Measurements from ENCODE around the gene SDK1. TPM values are rescaled to one million over a fixed set of nuclear protein-coding genes. Genes with fewer than 3 reads are reported as not detected.

Gene SDK1
- total RNA-seq, 4 donors from 2014 or later = 1.2 to 1.8 (median 1.5) TPM

DNA sequence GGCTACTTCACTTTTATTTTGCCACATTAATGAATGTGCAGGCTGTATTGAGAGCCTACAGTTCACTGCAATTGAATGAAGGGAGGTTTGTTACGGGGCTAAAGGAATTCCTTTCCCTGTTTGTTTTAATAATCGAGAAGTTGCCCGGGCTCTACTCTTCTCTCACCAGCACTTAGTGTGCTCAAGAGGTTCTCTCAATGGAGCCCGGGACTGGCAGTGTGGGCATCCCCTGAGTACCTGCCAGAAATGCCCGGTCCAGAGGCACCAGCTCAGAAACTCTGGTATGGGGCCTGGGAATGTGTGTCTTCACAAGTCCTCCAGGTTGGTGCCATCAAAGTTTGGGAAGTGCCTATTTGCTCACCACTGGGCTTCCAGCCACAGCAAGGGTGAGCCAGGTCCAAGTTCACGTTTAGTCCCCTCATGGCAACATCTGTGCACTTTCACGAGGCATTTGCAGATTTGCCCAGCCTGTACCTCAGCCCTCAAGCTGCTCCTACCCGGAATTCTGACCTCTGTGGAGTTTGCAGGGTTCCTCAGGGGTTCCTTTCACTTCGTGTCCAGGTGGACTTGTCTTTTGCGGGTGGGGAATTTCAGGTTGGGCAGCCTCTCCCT is 622.4 kb downstream of the SDK1 start:
- no peaks in the 10 kb centered on the region for H3K27me3 ChIP-seq
- no peak overlapping the region for H3K4me3 ChIP-seq
- no peak overlapping the region for H3K27ac ChIP-seq
- intact Hi-C loops (cut with DNase I; ENCODE audit: low total_unique reads) = no loop called here
- TF ChIP-seq, protein P1, sequence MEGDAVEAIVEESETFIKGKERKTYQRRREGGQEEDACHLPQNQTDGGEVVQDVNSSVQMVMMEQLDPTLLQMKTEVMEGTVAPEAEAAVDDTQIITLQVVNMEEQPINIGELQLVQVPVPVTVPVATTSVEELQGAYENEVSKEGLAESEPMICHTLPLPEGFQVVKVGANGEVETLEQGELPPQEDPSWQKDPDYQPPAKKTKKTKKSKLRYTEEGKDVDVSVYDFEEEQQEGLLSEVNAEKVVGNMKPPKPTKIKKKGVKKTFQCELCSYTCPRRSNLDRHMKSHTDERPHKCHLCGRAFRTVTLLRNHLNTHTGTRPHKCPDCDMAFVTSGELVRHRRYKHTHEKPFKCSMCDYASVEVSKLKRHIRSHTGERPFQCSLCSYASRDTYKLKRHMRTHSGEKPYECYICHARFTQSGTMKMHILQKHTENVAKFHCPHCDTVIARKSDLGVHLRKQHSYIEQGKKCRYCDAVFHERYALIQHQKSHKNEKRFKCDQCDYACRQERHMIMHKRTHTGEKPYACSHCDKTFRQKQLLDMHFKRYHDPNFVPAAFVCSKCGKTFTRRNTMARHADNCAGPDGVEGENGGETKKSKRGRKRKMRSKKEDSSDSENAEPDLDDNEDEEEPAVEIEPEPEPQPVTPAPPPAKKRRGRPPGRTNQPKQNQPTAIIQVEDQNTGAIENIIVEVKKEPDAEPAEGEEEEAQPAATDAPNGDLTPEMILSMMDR (IDR thresholded peaks at IDR 0.05 in 4 of 5, conservative IDR thresholded peaks at IDR 0.05 in 1 of 5) = no peak
- TF ChIP-seq POLR2A (IDR thresholded peaks at IDR 0.05) = no peak
- in situ Hi-C loops (cut with MboI; ENCODE audit: low sequenced_read_pairs in 4 of 4) = no loop called here
- H3K36me3 ChIP-seq = no peaks in the 10 kb centered on the region
- H3K9me3 ChIP-seq = no peaks in the 10 kb centered on the region
- ATAC-seq (no peak), DNase-seq (no peak)
- H3K4me1 ChIP-seq = peaks cover 4 to 14% of the 10 kb centered on the region in 2 donors

DNA sequence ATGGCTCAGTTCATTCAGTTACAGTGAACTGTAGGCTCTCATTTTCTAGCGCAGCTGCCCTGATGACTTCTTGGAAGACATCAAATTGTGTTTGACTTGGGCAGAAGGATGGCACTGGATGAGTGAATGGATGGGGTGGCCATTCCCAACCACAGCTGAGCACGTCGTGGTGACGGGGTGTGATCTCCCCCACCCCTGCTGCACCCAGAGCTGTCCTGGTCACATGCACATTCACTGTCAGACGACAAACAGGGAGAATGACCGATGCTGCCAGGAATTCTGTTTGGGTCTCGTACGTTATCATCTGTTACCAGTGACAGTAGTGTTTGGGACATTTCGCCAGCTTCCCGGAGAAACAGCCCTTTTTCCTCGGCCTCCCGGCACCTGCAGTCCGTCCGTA is 623.2 kb downstream of the SDK1 start:
- intact Hi-C loops (cut with DNase I; ENCODE audit: low total_unique reads) (no loop called here), in situ Hi-C loops (cut with MboI; ENCODE audit: low sequenced_read_pairs in 4 of 4) (no loop called here)
- H3K27me3 ChIP-seq = no peaks in the 10 kb centered on the region
- DNase-seq (no peak), ATAC-seq (no peak)
- no peak overlapping the region for H3K4me3 ChIP-seq
- no peaks in the 10 kb centered on the region for H3K36me3 ChIP-seq
- peaks cover 4 to 14% of the 10 kb centered on the region in 2 donors for H3K4me1 ChIP-seq
- TF ChIP-seq, protein P1 (IDR thresholded peaks at IDR 0.05 in 4 of 5, conservative IDR thresholded peaks at IDR 0.05 in 1 of 5) = no peak
- no peak for TF ChIP-seq POLR2A (IDR thresholded peaks at IDR 0.05)
- no peak overlapping the region for H3K27ac ChIP-seq
- H3K9me3 ChIP-seq = no peaks in the 10 kb centered on the region

GRCh38 chr7:3927446-3928110 is 626.5 kb downstream of the SDK1 start:
- no peaks in the 10 kb centered on the region for H3K27me3 ChIP-seq
- in situ Hi-C loops (cut with MboI; ENCODE audit: low sequenced_read_pairs in 4 of 4) (no loop called here), intact Hi-C loops (cut with DNase I; ENCODE audit: low total_unique reads) (no loop called here)
- DNase-seq (no peak), ATAC-seq (no peak)
- H3K4me1 ChIP-seq = peaks cover under 1 to 12% of the 10 kb centered on the region in 2 donors
- H3K36me3 ChIP-seq = no peaks in the 10 kb centered on the region
- TF ChIP-seq POLR2A (IDR thresholded peaks at IDR 0.05) = no peak
- TF ChIP-seq, protein P1 (IDR thresholded peaks at IDR 0.05 in 4 of 5, conservative IDR thresholded peaks at IDR 0.05 in 1 of 5) = no peak
- H3K4me3 ChIP-seq = no peak overlapping the region
- no peaks in the 10 kb centered on the region for H3K9me3 ChIP-seq
- H3K27ac ChIP-seq = no peak overlapping the region

DNA sequence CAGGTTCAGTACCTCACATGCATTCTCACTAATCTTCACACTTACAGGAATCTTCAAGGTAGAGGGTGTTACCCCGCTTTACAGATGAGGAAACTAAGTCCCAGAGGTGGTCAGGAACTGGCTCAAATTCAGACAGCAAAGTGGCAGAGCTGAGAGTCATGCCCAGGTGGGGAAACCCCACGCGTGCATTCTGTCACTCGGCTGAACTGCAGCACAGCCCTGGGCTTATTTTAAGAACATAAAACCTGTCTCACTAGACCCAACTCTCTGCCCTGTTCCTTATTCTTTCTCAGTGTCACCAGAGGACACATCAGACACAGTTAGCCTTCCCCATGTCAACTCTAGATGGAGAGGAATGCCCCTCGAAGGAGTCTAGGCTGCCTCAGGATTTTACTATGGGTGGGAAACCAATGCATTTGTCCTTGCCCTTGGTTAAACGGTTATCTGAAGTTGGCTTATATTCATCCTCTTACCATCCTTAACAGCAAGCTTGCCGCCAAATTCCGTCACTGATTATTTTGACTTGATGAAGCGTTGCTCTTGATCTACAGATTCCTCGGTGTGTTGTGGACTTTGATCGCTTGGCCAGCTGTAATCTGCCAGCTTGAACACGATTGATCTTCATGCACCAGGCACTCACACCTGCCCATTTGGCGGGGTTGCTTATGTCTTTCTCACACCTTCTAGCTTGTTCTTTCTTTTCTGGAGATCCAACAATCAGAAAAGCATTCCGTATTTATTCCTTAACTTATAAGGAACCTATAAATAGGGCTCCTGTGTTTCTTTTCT is 627.9 kb downstream of the SDK1 start:
- Histone ChIP-seq H3K9me3 (no peaks in the 10 kb centered on the region), H3K4me3 (no peak overlapping the region), H3K27me3 (no peaks in the 10 kb centered on the region), H3K36me3 (no peaks in the 10 kb centered on the region), H3K4me1 (peaks cover 0 to 8% of the 10 kb centered on the region in 2 donors), H3K27ac (no peak overlapping the region)
- TF ChIP-seq, protein P1 (IDR thresholded peaks at IDR 0.05 in 4 of 5, conservative IDR thresholded peaks at IDR 0.05 in 1 of 5) = no peak
- TF ChIP-seq POLR2A (IDR thresholded peaks at IDR 0.05) = no peak
- in situ Hi-C loops (cut with MboI; ENCODE audit: low sequenced_read_pairs in 4 of 4) = no loop called here
- intact Hi-C loops (cut with DNase I; ENCODE audit: low total_unique reads) = no loop called here
- no peak for DNase-seq
- no peak for ATAC-seq
